ENCODE results near the gene WIPI1. TPM values are rescaled to one million over a fixed set of nuclear protein-coding genes. Genes with fewer than 3 reads are reported as not detected.

Gene WIPI1
- total RNA-seq, 1 donor from 2014 or later: 14.1 TPM

DNA sequence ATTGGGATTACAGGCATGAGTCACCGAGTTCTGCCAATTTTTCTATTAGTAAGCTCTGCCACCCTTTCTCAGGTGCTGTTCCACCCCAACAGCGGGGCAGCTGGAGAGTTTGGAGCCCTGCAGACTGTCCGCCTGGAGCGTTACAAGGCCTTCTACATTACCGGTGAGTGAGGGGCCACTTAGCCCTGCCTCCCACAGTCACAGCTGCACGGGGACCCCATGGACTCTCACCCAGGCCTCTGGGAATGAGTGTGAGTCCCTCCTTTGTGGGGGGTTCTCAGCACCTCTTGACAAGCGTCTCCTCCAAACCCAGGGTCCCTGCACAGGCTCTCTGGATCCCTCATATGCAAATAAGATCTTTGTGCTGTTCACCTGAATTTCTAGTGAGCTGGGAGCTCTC, 56.0 kb downstream of the WIPI1 start:
- H3K4me3 Mint-ChIP-seq: no peak overlapping the region
- peaks cover 13% of the 10 kb centered on the region for H3K9me3 Mint-ChIP-seq
- H3K27ac Mint-ChIP-seq (ENCODE audit: unreplicated experiment): no peak overlapping the region
- peaks cover 3% of the 10 kb centered on the region for H3K36me3 Mint-ChIP-seq (ENCODE audit: low read depth)
- peaks cover 6% of the 10 kb centered on the region for H3K4me1 Mint-ChIP-seq
- no peak for DNase-seq (ENCODE audit: low read depth, low spot score)
- no peaks in the 10 kb centered on the region for H3K27me3 Mint-ChIP-seq (ENCODE audit: low read depth)
- TF ChIP-seq, protein P1, sequence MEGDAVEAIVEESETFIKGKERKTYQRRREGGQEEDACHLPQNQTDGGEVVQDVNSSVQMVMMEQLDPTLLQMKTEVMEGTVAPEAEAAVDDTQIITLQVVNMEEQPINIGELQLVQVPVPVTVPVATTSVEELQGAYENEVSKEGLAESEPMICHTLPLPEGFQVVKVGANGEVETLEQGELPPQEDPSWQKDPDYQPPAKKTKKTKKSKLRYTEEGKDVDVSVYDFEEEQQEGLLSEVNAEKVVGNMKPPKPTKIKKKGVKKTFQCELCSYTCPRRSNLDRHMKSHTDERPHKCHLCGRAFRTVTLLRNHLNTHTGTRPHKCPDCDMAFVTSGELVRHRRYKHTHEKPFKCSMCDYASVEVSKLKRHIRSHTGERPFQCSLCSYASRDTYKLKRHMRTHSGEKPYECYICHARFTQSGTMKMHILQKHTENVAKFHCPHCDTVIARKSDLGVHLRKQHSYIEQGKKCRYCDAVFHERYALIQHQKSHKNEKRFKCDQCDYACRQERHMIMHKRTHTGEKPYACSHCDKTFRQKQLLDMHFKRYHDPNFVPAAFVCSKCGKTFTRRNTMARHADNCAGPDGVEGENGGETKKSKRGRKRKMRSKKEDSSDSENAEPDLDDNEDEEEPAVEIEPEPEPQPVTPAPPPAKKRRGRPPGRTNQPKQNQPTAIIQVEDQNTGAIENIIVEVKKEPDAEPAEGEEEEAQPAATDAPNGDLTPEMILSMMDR (conservative IDR thresholded peaks at IDR 0.05): no peak

DNA sequence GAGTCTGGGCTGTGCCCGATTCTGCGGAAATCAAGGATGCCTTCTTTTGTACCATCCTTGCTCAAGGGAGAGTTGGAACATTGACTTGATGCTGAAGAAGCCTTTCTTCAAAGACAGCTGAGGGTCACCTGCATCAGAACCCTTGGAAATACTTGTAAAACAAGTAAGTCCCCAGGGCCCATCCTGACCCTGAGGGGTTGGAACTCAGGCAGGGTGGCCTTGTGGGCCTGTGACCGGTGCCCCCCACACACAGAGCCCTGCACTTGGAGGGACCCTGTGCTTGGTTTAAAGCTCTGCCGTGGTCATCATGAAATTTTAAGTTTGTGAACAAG, 56.9 kb downstream of the WIPI1 start:
- Mint-ChIP-seq H3K27ac (ENCODE audit: unreplicated experiment) (no peak overlapping the region), H3K36me3 (ENCODE audit: low read depth) (peaks cover 3% of the 10 kb centered on the region), H3K9me3 (peaks cover 8% of the 10 kb centered on the region), H3K4me3 (no peak overlapping the region), H3K4me1 (peaks cover 6% of the 10 kb centered on the region), H3K27me3 (ENCODE audit: low read depth) (no peaks in the 10 kb centered on the region)
- no peak for DNase-seq (ENCODE audit: low read depth, low spot score)
- TF ChIP-seq, protein P1 (conservative IDR thresholded peaks at IDR 0.05): no peak

DNA sequence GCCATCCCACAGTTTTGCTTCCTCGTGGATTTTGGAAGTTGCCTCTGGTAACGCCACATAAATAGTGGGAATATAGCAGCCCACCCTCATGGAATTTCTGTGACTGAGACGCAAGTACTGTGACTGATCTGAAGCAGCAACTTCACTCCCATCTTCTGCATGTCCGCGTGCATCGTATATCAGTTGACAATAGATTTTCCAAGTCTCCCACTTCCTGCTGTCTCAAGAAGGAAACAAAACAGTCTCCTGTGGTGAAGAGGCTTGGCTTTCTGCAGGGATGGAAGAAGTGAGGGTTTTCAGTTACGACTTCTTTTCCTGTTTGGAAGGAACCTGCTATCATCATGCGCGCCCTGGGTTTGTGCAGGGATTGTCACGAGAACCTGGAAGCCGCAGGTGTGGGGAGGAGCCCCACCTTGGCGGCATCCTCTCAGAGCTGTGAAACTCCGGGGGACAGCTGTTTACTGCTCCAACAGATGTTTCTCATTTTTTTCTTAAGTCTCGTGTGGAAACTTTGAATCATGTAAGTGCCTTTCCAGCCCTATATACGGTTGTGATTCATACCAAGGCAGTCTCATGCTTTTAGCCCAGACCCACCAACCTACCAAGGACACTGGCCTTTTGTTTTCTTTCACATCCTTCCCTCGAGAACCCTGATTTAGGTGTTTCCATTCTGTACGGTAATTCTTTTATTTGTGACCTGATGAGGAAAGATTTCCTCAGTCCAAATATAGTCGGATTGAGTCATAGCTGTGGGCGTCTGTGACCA, 57.5 kb downstream of the WIPI1 start:
- Mint-ChIP-seq H3K36me3 (ENCODE audit: low read depth) (peaks cover under 1% of the 10 kb centered on the region), H3K4me1 (peaks cover 6% of the 10 kb centered on the region), H3K4me3 (no peak overlapping the region), H3K27ac (ENCODE audit: unreplicated experiment) (no peak overlapping the region), H3K27me3 (ENCODE audit: low read depth) (no peaks in the 10 kb centered on the region), H3K9me3 (peaks cover 8% of the 10 kb centered on the region)
- TF ChIP-seq, protein P1 (conservative IDR thresholded peaks at IDR 0.05): no peak
- DNase-seq (ENCODE audit: low read depth, low spot score): no peak

DNA sequence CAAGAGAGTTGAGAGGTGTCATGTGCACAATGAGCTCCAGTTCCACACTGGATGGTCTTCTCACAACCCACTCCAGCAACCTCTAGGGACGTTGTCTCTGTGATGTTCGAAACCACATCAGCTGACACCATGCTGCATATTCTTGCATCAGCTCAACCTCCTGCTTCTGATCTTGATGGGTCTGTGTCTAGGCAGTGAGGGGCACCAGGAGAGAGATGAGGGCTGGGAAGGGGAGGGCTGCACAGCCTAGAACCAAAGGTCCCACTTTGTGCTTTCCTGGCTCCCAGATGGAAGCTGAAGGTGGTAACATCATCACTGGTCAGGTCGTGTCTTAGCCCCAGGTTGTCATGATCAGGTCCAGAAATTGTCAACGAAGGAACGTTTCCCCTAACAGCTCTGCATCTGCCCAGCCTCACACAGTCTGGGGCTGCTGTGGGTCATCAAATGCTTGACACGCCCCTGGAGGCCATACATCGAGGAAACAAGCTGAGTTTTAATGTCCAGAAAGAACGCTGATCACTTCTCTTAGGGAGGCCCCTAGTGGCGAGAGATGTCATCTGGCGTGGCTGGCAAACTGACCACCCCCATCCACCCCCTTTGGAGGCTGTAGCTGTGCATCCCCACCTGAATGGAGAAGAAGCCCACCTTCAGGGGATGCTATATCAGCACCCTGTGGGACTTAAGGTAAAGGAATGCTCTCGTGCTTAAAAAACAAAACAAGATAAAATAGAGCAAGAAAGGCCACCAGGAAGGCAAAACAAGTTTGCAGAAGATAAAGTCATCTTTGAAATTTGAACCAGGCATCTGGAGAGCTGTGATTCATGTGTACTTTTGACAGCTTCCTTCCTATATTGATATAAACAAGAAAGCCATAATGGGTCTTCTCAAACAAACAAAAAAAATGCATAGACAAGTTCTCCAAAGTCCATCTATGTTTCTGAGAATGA, 58.3 kb downstream of the WIPI1 start:
- Mint-ChIP-seq H3K27me3 (ENCODE audit: low read depth) (no peaks in the 10 kb centered on the region), H3K4me3 (no peak overlapping the region), H3K9me3 (no peaks in the 10 kb centered on the region), H3K27ac (ENCODE audit: unreplicated experiment) (no peak overlapping the region), H3K36me3 (ENCODE audit: low read depth) (peaks cover 3% of the 10 kb centered on the region), H3K4me1 (peaks cover 6% of the 10 kb centered on the region)
- DNase-seq (ENCODE audit: low read depth, low spot score): peak; percentile 55
- TF ChIP-seq, protein P1 (conservative IDR thresholded peaks at IDR 0.05): peak; percentile 75

DNA sequence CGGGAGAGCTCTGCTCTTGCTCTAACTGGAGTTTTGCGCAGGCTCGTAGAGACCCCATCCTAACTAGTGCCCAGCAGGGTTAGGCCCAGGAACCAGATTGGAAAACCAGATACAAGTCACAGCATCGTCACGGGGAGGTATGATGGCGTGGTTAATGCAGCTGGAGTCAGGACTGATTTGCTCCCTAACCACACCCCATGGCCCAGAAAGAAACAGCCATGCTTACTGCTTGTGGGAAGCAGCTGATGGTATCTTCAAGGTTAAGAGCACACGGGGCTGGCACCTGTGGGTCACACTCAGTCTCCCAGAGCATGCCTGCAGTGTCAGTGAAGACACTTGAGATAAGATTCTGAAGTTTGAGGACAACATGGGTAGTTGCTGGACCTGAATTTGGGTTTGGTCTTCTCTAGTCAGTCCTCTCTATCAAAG, 60.2 kb downstream of the WIPI1 start:
- no peak for DNase-seq (ENCODE audit: low read depth, low spot score)
- peaks cover 6% of the 10 kb centered on the region for H3K4me1 Mint-ChIP-seq
- H3K27ac Mint-ChIP-seq (ENCODE audit: unreplicated experiment): no peak overlapping the region
- H3K36me3 Mint-ChIP-seq (ENCODE audit: low read depth): peaks cover 3% of the 10 kb centered on the region
- H3K9me3 Mint-ChIP-seq: no peaks in the 10 kb centered on the region
- H3K4me3 Mint-ChIP-seq: no peak overlapping the region
- TF ChIP-seq, protein P1 (conservative IDR thresholded peaks at IDR 0.05): no peak
- H3K27me3 Mint-ChIP-seq (ENCODE audit: low read depth): no peaks in the 10 kb centered on the region

Data from neural crest cell (in vitro differentiated cells).